ENCODE measurements around the gene SPPL3.

- TF ChIP-seq CTCF (IDR thresholded peaks at IDR 0.05): no peak
- TF ChIP-seq POLR2A (IDR thresholded peaks at IDR 0.05): no peak
Measured at GRCh38 chr12:120726510-120726793, 177.7 kb downstream of the SPPL3 start.

Data from esophagus squamous epithelium (tissue), 4 donors.